Measurements from ENCODE around the gene SPATS2L.

The SPATS2L gene

DNA sequence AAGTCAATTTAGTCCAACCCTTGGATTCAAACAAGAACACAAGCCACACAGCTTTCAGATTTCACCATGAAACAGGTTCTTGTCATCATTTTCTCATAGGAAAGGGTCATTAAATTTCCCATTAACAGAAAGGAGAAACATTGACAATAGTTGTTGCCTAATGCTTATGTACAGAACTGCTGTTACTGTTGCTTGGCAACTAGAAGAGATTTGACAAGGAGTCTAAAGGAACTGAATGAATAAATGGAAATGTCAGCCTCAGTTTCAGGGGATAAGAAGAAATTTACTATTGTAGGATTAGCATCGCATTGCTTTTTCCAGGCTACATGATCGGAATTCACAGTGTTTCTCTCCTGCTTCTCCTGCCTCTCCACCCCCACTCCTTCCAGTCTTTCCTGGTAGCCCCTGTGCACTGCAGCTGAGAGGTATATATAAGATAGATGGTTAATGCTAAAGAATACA is 90.3 kb downstream of the SPATS2L start:
- H3K36me3 ChIP-seq: peaks cover 5% of the 10 kb centered on the region
- no peaks in the 10 kb centered on the region for H3K9me3 ChIP-seq
- no peak for DNase-seq
- no peak for TF ChIP-seq CTCF (IDR thresholded peaks at IDR 0.05; ENCODE audit: low read depth, low read length)
- no peak overlapping the region for H3K4me3 ChIP-seq (ENCODE audit: low read depth, low read length)
- H3K4me1 ChIP-seq: peaks cover 4% of the 10 kb centered on the region
- no peaks in the 10 kb centered on the region for H3K27me3 ChIP-seq

DNA sequence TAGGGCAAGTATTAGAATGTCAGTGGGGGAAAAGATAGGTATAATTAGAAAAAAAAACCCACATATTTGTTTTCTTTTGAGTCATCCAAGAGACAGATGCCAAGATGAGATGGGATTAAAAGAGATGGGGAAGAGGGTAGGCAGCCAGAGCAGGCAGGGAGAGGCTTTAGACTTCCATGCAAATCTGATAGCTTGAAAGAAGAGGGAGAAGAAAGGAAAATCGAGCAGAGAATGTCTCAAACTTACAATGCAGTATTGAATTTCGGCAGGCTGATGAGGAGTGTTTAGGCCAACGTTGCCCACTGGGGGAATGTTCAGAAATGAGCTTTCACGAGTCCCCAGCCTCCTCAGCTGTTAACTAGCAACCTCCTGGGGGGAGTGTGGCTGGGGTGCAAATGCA is 91.3 kb downstream of the SPATS2L start:
- Histone ChIP-seq H3K27me3 (no peaks in the 10 kb centered on the region), H3K36me3 (peaks cover 5% of the 10 kb centered on the region), H3K4me1 (peaks cover 4% of the 10 kb centered on the region), H3K9me3 (no peaks in the 10 kb centered on the region), H3K4me3 (ENCODE audit: low read depth, low read length) (no peak overlapping the region)
- TF ChIP-seq CTCF (IDR thresholded peaks at IDR 0.05; ENCODE audit: low read depth, low read length): no peak
- no peak for DNase-seq

GRCh38 chr2:200399046-200399445 is 92.6 kb downstream of the SPATS2L start:
- no peak overlapping the region for H3K4me3 ChIP-seq (ENCODE audit: low read depth, low read length)
- DNase-seq: no peak

DNA sequence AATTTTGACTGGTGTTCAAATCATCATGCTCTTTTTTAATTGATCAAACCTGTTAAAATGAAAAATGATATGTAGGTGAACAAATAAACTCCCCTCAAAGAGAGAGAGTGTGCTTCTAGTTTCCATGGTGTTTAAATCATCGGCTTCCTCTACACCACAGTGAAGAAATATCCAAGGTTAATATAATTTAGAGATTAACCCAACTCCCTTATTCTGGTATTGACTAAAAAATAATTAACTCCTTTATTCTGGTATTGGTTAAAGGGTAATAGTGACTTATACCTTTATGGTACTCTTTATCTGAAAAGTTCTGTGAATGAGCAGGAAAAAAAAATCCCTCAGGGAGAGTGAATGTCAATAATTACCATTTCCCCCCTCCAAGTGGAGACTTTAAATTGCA is 93.1 kb downstream of the SPATS2L start:
- peaks cover 4% of the 10 kb centered on the region; the same call in 1 of the 2 replicates for H3K4me1 ChIP-seq
- H3K27me3 ChIP-seq: no peaks in the 10 kb centered on the region

More at GRCh38 chr2:200399046-200399445, 92.6 kb downstream of the SPATS2L start:
- Histone ChIP-seq H3K36me3 (peaks cover 5% of the 10 kb centered on the region), H3K4me1 (peaks cover 4% of the 10 kb centered on the region; the same call in 1 of the 2 replicates), H3K9me3 (no peaks in the 10 kb centered on the region), H3K27me3 (no peaks in the 10 kb centered on the region)
- no peak for TF ChIP-seq CTCF (IDR thresholded peaks at IDR 0.05; ENCODE audit: low read depth, low read length)

GRCh38 chr2:200403814-200404213 is 97.3 kb downstream of the SPATS2L start:
- peaks cover 11% of the 10 kb centered on the region for H3K4me1 ChIP-seq
- no peak for DNase-seq
- H3K36me3 ChIP-seq: peaks cover 11% of the 10 kb centered on the region
- H3K9me3 ChIP-seq: no peaks in the 10 kb centered on the region
- no peak overlapping the region for H3K4me3 ChIP-seq (ENCODE audit: low read depth, low read length)
- no peaks in the 10 kb centered on the region for H3K27me3 ChIP-seq
- no peak for TF ChIP-seq CTCF (IDR thresholded peaks at IDR 0.05; ENCODE audit: low read depth, low read length)

More for the DNA sequence above, 93.1 kb downstream of the SPATS2L start:
- DNase-seq: no peak
- TF ChIP-seq CTCF (IDR thresholded peaks at IDR 0.05; ENCODE audit: low read depth, low read length): no peak
- H3K4me3 ChIP-seq (ENCODE audit: low read depth, low read length): no peak overlapping the region
- H3K36me3 ChIP-seq: peaks cover 9% of the 10 kb centered on the region
- no peaks in the 10 kb centered on the region for H3K9me3 ChIP-seq

DNA sequence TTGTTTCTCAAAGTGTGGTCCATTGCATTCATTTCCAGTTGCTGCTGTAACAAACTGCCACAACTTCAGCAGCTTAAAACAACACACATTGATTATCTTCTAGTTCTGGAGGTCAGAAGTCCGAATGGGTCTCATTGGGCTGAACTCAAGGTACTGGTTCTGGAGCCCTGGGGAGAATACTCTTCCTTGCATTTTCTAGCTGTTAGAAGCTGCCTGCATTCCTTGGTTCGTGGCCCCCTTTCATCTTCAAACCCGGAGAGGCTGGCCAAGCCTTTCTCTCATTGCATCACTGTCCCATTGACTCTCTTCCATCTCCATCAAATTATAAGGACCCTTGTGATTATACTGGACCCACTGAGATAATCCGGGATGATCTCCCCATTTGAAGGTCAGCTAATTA is 98.1 kb downstream of the SPATS2L start:
- DNase-seq: no peak
- H3K27me3 ChIP-seq: no peaks in the 10 kb centered on the region
- H3K4me1 ChIP-seq: peaks cover 11% of the 10 kb centered on the region
- no peak for TF ChIP-seq CTCF (IDR thresholded peaks at IDR 0.05; ENCODE audit: low read depth, low read length)
- H3K9me3 ChIP-seq: no peaks in the 10 kb centered on the region
- peaks cover 6% of the 10 kb centered on the region for H3K36me3 ChIP-seq
- H3K4me3 ChIP-seq (ENCODE audit: low read depth, low read length): no peak overlapping the region

Measured in BE2C (cell line).